Hepatocyte (in vitro differentiated cells): ENCODE results near the gene RAB1B.

Experiments
- CTCF ChIP-seq: fragments of 200-600 bp; sonication (generic); IDR thresholded peaks from 2 replicates; pipeline ENCODE4 v1.5.1; 2016; ENCODE audit warnings: antibody characterized with exemption, mild to moderate bottlenecking; ENCODE audit not compliant: poor library complexity
- EZH2phosphoT487 ChIP-seq: fragments of 200-600 bp; sonication (generic); IDR thresholded peaks from one replicate; pipeline ENCODE4 v1.6.1; 2018; ENCODE audit warnings: antibody characterized with exemption, mild to moderate bottlenecking, low read depth, moderate library complexity; ENCODE audit not compliant: unreplicated experiment, severe bottlenecking

GRCh38 chr11:66230156-66230555 is 38.3 kb upstream of the RAB1B start:
- TF ChIP-seq EZH2phosphoT487, result no peak
- no peak for TF ChIP-seq CTCF
